Stimulated activated CD4-positive, alpha-beta T cell treated with anti-CD3 and anti-CD28 coated beads, Interleukin-12 subunit alpha, Interleukin-12 subunit beta, amount 100 ng/mL, for 4 hours (primary cell): ENCODE measurements around the gene OR10A5.
"Not testable (repeated sequence)": the region's sequence is repeated elsewhere in the genome, so short reads cannot be mapped to it uniquely, and the experiment has no call there.

Source experiments
- DNase-seq: peaks from one replicate; pipeline ENCODE4 v3.0.0-alpha.2; 2020

The OR10A5 gene, protein sequence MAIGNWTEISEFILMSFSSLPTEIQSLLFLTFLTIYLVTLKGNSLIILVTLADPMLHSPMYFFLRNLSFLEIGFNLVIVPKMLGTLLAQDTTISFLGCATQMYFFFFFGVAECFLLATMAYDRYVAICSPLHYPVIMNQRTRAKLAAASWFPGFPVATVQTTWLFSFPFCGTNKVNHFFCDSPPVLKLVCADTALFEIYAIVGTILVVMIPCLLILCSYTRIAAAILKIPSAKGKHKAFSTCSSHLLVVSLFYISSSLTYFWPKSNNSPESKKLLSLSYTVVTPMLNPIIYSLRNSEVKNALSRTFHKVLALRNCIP

DNA sequence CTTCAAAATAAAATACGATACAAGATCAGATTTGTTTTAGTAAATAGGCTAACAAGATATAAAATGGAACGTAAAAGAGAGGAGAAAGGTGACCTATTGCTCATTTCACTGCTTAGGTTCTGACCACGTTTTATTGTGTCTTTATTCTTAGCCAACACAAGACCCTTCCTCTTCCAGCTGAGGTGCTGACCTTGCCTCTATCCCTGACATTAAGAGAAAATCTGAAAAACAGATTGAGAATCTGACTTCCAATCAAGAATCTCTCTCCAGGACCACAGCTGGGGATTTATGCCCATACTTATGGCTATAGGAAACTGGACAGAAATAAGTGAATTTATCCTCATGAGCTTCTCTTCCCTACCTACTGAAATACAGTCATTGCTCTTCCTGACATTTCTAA is at the start of gene OR10A5:
OR10A5 (plus strand) TSS at position 301 of the 400 bp plus-strand sequence; CDS start at position 301, 0 bp downstream.
- no peak for DNase-seq

DNA sequence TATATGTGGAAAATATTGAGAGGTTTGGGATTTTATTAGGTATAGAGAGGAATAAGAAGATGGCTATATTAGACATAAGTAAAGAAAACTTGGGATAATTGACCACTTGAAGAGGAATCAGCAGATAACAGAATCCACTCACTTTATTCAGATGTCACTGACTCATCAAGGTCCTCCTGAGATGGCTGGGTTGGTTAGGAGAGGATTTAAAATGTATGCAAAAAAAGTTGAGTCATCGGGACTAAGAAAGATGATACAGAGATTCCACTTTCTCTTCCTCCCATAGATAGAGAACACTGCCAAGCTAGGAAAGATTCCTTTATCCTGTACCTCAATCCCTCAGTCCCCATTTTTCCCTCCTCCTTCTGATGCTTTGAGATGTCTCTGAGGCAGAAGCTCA is 46.1 kb upstream of the OR10A5 start, which contains the start of gene OR6A2:
OR6A2 (minus strand) TSS at position 288 of the 400 bp plus-strand sequence. CDS start 3,981 bp downstream, outside the sequence.
- DNase-seq = no peak

DNA sequence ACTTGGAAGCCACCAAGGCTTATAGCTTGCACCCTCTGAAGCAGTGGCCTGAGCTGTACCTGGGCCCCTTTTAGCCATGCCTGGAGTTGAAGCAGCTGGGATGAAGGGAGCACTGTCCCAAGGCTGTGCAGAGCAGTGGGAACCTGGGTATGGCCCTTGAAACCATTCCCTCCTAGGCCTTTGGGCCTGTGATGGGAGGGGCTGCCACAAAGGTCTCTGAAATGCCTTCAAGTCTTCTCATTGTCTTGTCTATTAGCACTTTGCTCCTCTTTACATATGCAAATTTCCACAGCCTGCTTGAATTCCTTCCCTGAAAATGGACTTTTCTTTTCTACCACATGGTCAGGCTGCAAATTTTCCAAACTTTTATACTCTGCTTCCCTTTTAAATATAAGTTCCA is 44.4 kb upstream of the OR10A5 start:
- DNase-seq = not testable (repeated sequence)

DNA sequence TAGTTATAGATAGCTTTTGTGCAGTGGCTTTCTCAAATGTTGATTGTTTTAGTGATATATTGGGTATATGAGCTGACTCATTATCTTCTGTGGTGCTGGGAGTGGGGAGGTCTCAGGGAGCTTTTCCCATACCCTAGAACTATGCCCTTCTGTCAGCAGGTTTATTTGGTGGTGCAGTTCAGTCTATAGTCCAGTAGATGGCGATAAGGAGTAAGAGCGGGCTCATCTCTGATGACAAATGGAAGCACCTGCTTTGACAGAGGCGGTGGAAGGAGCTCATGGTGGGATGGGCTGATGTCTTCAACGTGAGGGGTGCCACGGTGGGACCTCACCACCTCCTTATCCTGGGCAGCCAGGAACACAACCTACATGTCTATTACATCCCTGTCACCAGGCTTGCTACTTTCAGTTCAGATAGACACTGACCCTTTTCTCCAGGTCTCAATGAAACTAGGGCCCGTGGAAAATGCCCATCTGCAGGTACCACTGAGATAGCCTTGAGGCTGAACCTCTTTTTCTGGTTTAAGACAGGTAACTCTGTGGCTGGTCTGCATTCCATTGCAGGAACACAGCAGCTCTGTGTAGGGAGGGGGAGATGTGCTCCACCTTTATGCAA is 33.0 kb upstream of the OR10A5 start:
- DNase-seq = peak; percentile 4

DNA sequence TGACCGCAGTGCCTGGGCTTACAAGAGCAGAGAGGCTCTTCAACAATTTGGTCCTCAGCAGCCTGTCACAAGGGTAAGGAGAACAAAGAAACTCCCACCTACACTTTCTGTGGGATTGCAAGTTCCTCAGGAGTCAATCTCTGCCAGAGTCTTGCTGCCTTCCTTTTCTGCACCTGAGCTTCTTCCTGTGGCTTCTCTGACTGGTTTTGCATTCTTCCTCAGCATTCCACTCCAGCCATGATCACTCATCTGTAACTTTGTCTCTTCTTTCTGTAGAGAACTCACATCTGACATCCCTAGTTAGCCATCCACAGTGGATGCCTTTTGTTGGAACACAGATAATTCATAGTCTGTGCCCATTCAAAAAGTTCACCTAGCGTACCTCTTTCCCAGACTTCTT is 31.8 kb upstream of the OR10A5 start:
- no peak for DNase-seq

DNA sequence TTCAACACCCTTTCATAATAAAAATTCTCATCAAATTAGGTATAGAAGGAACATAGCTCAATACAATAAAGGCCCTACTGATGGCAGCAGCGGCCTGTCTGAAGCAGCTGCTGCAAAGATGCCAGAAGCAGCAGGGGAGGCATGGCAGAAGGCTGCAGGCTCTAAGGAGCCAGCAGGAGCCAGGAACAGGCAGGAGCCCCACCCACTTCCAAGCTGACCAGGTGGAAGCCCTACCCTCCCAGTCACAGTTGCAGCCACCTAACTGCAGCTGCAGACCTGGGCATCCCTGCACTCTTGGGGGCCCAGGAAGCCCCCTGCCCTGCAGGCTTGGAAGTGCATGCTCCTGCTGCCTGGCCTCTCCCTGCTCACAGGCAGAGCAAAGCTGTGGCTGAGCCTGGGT is 27.8 kb upstream of the OR10A5 start:
- no peak for DNase-seq

DNA sequence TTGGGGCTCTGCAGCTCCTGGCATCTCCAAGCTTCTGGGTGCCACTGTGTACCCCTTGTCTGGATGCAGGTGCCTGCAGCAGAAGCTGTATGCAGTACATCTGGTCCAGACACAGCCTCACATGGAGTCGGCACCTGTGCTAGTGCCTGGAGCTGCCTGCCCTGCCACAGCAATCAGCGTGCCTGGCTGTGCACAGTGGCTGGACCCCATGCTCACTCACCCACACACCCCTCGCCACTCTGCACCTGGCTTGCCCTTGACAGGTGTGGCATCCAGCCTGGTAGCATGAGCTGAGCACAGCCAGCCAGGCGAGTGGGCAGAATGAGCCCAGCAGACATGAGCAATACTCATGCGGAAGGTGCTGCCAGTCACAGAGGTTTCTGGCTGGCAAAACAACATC is 26.5 kb upstream of the OR10A5 start:
- DNase-seq = no peak

DNA sequence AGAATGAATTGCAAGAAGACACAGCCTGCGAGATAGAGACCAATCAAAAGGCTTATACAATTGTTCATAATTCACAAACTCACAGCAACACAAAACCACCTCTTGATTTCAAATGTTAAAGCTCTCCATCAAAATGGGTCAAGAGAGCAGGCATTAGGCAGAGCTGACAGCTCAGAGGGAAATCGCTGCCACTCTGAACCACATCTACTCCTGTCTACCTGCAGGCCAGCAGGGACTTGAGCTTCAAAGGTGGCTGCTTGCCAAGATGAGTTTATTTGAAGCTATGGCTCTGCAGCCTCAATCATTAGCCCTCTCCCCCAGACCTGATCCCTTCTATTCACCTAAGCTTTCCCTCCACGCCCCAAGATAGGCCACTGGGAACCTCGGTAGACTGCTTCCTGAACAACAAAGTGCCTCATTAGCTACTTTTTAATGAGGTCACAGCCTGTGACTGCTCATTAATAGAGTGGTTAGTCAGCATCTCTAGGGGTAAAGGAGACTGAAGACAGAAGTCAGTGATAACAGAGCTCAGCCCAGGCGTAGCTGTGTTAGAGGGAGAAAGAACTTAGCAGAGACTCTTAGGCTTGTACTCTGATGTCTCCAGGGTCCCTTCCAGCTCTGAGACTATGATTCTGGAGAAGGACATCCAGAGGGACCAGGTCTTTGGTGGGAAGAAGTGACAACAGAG is 21.2 kb upstream of the OR10A5 start:
- DNase-seq = no peak

DNA sequence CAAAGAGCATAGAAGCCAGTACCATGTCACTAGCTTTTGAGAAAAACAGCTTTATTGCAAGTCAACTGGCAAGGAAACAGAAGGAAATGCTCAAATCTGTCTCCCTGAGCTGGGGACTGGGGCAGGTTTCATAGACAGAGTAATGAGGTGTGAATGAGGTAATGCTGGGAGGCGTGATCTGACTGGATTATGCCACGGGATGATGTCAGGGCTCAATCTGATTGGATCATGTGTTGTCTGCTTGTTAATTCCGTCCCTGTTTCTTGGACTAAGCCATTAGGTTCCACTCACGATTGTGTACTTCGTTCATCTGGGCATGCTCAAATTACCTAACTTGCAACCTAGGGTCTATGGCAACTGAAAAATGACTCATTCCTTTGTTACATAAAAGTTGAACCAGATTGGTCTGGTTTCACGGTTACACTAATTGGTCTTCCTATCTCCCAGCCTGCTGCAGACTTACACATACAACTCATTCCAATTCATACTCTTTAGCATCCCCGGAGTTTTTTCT is 20.2 kb upstream of the OR10A5 start:
- no peak for DNase-seq

DNA sequence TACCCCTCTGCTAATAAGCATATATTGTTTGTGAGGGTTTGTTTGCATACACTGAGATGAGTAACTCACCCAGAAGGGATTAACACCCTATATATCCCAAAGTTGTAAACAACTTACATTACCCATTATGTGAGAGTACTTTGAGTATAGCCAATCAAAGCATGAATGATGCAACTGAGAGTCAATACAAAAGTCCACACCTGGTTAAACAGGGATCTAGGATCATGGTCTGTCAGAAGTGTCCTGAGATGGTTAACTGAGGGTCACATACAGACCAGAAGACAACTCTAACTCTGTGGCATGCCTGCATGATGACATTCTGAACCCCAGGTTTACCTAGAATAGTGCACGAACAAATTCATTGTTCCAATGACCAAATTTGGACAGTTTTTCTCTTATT is 17.4 kb upstream of the OR10A5 start:
- no peak for DNase-seq

DNA sequence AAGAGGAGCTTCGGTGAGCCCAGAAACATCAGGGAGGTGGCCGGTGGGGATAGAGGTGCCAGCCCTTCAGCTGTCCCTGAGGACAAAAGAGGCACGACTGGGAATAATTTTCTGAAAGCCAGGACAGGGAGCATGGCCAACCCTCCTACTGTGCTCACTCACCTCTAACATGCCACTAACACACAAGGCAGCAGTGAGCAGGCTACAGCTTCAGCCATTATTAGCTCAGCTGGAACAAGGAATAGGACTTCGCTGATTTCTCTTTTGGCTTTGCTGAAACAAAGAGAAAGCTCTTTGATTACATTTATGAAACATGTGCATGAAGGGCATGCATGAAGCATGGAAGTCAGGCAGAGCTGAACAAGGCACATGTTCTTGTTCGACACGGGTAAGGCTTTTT is 12.1 kb upstream of the OR10A5 start:
- DNase-seq = no peak

DNA sequence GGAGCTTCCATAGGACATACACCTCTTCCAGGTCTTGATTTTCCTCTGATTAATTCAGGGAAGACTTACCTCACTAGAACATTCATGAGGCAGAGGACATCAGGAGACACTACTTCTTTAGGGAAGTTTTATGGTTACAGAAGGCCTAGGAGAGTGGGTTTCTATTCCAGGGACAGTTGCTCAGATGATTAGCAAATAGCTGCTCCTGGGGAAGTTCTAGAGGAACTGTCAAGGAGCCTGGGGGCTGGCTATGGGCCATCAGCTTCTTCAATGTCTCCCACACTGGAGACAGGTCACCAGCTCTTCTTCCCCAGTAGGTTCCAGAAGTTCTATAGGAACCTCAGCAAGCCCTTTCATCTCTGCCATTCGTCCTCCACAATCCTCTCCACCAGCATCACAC is 11.5 kb upstream of the OR10A5 start:
- DNase-seq = no peak

DNA sequence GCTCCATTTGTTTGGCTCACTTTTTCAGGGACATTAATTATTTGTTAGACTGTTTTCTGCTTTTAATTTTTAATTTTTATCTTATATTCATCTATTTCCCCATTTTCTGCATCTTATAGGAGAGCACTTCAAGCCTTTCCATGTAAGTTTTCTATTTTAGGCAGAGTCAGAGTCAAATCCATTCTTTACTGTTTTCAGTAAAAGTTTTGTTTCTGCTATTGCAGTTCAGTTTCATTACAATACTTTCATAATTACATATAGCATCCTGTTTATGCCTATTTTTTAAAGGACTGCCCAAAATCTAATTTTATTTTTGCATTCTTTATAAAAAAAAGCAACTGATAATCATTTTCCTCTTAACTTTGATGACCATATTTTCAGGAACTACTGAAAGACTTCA is 3.8 kb upstream of the OR10A5 start:
- no peak for DNase-seq

DNA sequence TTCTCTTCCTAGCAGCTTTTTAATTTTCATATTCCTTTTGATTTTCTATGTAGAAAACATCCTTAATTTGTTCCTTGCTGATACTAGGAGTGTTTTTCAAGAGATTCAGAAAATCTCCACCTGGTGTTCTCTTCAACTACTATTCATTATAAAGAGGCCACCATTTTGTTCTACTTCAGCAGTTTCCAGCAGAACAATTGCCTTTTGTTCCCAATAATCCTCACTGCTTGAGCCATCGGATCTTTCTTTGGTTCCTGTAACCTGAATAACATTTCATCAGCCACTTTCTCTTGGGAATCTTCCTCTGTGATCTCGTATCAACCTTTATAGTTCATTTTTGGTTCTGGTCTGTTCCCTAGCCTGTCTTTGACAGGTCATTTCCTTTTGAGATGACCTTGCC is 1.8 kb upstream of the OR10A5 start:
- no peak for DNase-seq

DNA sequence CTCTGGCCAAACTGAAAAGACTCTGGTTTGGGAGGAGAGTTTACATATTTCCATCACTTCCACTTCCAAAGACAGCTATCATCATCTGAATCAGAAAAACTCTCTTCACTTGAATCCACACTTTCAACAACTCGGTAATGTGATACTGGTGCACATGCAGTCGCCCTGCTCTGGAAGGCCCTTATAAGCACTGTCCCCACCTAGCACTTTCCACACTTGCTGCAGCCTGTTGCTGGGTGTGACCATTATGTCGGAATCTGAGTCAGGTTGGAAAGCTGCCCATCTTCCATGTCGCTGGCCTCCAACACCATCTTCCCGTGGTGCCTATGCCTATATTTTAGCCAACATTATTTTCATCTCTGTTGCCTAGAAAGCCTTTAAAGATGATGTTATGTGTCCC is 1.1 kb upstream of the OR10A5 start:
- DNase-seq = no peak

DNA sequence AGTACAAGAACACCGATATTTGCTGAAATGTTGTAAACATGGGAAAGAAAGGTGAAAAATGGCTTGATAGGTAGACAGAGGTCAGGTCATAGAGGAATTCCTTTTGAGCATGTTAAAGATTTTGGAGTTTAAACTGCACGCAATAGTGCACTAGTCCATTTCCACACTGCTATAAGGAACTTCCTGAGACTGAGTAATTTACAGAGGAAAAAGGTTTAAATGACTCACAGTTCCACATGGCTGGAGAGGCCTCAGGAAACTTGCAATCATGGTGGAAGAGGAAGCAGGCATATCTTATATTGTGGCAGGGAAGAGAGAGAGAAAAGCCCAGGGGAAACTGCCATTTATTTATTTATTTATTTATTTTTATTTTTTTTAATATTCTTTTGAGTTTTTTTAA is 5.0 kb downstream of the OR10A5 start:
- no peak for DNase-seq

DNA sequence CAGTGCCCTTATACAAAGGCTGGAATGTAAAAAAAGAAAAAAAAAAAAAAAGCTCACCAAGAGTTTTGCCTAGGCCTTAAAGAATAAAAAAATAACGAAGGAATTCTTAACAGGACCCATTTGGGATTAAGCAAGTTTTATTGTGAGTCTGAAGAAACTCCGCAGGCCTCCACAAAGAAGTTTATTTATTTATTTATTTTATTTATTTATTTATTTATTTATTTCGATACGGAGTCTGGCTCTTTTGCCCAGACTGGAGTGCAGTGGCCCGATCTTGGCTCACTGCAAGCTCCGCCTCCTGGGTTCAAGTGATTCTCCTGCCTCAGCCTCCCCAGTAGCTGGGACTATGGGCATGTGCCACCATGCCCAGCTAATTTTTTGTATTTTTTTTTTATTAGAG is 9.3 kb downstream of the OR10A5 start:
- not testable (repeated sequence) for DNase-seq

DNA sequence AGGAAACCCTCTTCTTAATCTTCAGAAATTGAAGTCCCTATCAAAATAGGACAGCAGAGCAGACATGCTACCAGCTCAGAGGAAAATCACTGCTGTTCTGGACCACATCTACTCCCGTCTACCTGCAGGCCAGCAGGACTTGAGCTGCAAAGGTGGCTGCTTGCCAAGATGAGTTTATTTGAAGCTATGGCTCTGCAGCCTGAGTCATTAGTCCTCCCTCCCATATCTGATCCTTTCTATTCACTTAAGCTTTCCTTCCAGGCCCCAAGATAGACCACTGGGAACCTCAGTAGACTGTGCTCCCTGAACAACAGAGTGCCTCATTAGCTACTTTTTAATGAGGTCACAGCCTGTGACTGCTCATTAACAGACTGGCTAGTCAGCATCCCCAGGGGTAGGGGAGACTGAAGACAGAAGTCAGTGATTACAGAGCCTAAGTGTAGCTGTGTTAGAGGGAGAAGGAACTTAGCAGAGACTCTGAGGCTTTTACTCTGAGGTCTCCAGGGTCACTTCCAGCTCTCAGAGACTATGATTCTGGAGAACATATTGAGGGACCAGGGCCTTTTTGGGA is 10.6 kb downstream of the OR10A5 start:
- DNase-seq = no peak

DNA sequence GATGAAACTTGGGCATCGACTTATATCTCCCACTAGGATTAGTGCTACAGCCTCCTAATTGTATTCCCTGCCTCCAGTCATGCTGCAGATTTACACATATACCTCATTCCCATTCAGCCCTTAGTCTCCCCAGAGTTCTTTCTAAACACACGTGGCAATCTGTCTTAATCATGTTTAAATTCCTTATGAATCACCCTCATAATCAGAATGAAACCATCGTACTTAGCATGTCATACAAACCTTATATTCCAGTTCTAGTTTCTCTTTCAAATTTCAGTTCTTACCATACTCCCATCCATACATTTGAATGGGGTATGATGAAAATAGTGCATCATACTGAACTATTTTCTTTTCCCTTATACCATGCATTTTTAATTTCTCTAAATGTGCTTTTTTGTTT is 11.4 kb downstream of the OR10A5 start:
- DNase-seq = no peak

DNA sequence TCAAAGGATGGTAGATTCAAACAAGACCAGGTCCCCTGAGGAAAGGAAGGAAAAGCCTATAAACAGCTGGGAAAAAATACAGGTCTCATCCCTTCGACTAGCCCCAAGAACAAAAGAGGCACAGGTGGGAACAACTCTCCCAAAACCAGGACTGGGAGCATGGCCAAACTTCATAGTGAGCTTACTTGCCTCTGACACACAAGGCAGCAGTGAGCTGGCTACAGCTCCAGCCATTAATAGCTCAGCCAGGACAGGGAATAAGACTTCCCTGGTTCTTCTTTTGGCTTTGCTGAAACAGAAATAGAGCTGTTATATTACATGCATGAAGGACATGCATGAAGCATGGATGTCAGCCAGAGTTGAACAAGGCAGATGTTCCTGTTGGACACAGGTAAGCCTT is 17.5 kb downstream of the OR10A5 start, which contains the start of gene OR10A2:
OR10A2 (plus strand) TSS at position 97 of the 400 bp plus-strand sequence. CDS start 6,698 bp downstream, outside the sequence.
- DNase-seq = no peak

DNA sequence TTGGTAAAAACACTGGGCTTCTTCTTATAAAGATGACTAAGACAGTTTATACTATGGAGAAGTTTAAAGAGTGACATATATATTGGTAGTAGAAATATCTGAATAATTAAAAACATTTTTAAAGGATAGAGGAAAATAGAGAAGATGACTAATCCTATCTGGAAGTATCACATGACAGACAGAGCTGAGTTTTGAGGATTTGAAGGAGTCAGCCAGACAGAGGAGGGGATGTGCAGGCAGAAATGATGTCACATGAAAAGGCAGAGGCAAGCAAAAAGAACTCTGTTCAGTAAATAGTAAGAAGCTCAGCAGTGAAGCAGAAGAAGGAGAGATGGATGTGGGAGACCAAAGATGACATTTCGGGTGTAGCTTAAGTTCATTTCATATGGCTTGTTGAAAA is 19.0 kb downstream of the OR10A5 start:
- no peak for DNase-seq

DNA sequence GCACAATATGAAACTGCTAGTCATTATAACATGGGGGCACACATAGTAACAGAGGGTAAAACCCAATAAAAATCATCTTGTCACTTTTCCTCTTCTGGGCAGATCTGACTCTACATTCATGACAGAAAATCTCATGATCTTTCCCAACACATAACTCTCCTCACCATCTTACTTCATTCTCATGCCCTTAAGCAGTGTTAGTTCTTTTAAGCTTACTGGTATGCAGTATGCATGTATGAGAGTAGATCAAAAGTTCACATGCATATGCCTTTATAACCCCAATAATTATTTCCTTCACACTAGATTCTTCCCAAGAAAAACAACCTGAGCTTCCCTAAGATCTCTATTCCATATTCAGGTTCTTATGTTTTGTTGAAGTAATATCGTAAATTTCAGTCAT is 25.8 kb downstream of the OR10A5 start:
- no peak for DNase-seq

DNA sequence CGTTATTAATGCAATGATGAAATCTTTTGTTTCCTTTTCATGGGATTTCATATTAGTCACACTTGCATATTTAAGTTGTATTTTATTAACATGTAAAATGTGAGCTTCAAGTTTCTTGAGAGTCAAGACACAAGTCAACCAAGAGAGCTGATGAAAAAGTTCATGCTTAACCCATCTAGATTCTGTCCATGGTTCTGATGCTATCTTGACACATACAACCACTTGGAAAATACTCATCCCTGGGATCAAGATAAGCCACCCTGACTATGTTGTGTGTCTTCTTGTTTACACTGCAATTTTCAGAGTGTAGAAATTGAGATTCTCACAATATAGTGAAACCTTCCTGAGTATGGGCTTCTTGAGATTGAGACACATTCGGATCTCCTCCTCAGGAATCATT is 30.3 kb downstream of the OR10A5 start:
- DNase-seq = no peak
